Astrocyte of the spinal cord (primary cell): ENCODE measurements around the gene TMTC2.

ENCODE experiments used
- DNase-seq: peaks from one replicate; pipeline ENCODE4 v3.0.0; 2011; ENCODE audit warnings: low read depth, low spot score
- H3K4me3 ChIP-seq: 2 replicates; pipeline ENCODE4 v1.5.1; 2011; ENCODE audit warnings: low read depth, mild to moderate bottlenecking, low read length, moderate library complexity
- CTCF ChIP-seq: IDR thresholded peaks from 2 replicates; pipeline ENCODE4 v1.5.1; 2012; ENCODE audit warnings: low read depth, mild to moderate bottlenecking, low read length, inconsistent platforms
- in situ Hi-C: cut with HindIII; loops from 2 replicates; pipeline ENCODE4 v1.10.0; 2017; ENCODE audit warnings: low sequenced_read_pairs

TMTC2 gene

DNA sequence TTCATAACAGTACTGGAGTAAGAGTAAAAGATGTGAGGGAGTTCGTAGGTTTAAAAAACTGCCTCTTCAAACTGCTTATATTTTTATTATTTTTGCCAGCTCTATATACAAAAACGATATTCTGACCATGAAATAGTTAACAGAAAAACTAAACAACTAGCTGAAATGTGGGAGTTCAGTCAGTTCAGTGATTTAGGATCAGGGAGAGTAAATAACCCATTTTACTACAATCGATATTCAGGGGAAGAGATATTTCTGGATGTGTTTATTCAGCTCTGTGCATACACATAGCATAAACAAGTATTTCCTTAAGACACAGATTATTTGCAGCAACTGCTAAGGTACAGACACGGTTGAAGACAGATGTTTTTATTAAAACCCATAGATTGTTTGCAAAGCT is 470.9 kb downstream of the TMTC2 start:
- in situ Hi-C loops: no loop called here
- H3K4me3 ChIP-seq: no peak overlapping the region
- no peak for DNase-seq
- no peak for TF ChIP-seq CTCF

DNA sequence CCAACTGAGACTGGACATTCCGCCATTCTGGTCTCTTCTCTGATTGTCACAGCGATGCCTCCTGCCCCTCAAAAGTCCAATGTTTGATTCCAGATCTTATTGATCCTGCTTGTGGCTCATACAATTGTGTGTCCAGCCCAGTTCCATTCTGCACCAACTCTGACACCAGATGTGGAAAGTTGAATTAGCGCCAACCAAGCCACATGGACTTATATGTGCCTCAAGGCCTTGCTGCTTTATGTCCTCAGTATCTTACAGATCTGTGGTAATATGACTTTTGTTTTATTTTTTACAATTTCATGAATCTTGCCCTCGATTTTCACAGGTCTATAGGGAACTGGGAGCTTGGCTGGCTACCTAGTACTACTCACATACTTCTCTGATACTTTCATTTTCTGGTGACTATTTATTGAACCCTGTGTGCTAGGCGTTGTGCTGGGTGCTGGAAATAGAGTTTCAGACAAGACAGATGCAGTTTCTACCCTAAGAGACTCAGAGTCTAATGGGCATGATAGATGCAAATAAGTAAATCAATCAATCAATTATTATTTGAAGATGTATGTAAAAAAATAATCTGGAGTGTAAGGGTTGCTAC is 472.0 kb downstream of the TMTC2 start:
- in situ Hi-C loops: no loop called here
- no peak for DNase-seq
- H3K4me3 ChIP-seq: no peak overlapping the region
- TF ChIP-seq CTCF: no peak

- in situ Hi-C loops: no loop called here
- DNase-seq: peak; percentile 79
- H3K4me3 ChIP-seq: no peak overlapping the region
- no peak for TF ChIP-seq CTCF
Measured at GRCh38 chr12:83161456-83161855, 474.8 kb downstream of the TMTC2 start.

DNA sequence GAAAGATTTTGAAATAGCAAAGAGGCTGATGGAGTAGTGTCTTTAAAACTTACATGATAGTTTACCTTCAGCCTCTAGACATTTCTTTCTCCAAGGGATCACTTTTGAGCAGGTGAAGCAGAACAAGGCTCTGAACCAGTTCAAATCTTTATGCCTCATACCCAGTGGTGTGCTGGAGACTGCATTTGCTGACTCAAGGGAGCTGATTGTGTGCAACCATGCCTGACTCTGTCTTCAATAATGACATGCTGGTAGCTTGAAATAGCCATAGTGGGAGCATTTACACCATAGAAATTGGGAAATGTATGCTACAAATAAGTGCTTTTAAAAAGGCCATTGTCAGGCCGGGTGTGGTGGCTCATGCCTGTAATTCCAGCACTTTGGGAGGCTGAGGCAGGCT is 482.0 kb downstream of the TMTC2 start:
- DNase-seq: no peak
- H3K4me3 ChIP-seq: no peak overlapping the region
- in situ Hi-C loops: no loop called here
- TF ChIP-seq CTCF: no peak

DNA sequence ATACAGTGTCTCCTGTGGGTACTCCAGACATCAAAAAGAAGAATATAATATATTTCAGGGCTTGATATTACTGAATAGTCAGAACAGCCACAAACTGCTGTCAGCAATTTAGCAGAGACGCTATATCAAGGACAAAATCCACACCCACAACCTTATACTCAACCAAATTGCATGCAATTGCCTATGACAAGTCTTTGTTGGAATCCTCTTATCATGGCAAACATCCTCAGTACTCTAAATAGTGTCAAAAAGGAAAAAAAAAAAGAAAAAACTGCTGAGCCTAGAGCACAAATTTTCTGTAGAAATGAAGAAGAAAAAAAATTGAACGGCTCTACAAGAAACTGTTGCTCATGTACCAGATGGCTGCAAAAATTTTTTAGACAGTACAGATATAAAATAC is 485.7 kb downstream of the TMTC2 start:
- TF ChIP-seq CTCF: no peak
- in situ Hi-C loops: no loop called here
- no peak for DNase-seq

DNA sequence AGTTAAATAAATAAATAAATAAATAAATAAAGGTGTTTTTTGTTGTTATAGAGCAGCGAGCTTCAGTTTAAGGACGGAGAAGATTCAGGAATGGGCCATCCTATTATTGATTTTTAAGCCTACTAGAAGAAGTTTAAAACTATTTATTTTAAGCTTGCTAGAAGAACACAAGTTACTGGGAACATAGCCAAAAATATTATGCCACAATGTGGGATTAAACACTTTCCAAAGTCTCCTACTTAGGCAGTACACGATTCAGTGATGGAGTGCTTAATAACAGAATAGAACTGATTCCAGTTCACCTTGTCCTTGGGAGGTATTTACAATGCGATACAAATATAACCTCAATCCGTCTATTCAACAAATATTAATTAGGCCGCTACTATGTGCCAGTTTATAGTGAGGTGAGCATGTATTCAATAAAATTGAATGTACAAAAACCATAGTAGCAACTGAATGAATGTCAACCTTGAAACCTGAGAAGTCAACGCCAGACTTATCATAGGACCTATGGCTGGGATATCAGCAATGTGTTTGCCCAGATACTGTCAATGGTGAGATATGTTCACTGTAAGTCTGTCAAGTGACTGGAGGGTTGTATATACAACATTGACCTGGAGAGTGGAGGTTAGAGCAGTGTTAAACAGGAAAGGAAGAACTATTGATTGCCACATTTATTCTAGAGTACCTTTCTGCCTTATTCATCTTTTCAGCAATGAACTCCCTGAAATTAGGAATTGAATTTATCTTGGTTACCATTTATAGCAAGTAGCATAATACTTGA is 486.4 kb downstream of the TMTC2 start:
- no peak for DNase-seq
- in situ Hi-C loops: no loop called here
- no peak for TF ChIP-seq CTCF
- H3K4me3 ChIP-seq: no peak overlapping the region

More for the DNA sequence above, 485.7 kb downstream of the TMTC2 start:
- no peak overlapping the region for H3K4me3 ChIP-seq
